Right hindlimb (tissue), 1 donor: ENCODE data around the gene MTMR2.
A peak's percentile ranks its signal among the peaks of the same experiment; 100 is the strongest.

Experiments used
- DNase-seq: peaks from one replicate; pipeline ENCODE4 v3.0.0-alpha.2; 2018

The MTMR2 gene

GRCh38 chr11:95805869-95806268, 118.0 kb downstream of the MTMR2 start:
- DNase-seq = no peak

DNA sequence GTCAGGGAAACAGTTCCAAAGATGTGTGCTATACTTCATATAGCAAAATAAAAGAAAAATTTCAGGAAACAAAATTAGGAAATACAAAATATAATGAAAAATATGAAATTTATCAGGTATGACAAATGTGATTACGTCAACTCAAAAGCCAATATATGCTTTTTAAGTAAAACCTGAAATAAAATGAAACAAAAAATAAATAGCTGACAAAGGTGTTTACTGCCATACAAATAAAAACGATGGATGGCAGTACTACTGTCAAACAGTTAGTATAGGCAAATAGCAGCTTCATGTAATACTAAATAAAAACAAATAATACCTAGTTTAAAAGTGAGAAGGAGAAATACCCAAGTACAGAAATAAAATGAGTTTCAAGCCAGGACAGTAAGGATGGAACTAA, 119.9 kb downstream of the MTMR2 start:
- no peak for DNase-seq

GRCh38 chr11:95802806-95803205, 121.1 kb downstream of the MTMR2 start:
- DNase-seq = no peak

GRCh38 chr11:95800438-95800837, 123.5 kb downstream of the MTMR2 start:
- DNase-seq = no peak

DNA sequence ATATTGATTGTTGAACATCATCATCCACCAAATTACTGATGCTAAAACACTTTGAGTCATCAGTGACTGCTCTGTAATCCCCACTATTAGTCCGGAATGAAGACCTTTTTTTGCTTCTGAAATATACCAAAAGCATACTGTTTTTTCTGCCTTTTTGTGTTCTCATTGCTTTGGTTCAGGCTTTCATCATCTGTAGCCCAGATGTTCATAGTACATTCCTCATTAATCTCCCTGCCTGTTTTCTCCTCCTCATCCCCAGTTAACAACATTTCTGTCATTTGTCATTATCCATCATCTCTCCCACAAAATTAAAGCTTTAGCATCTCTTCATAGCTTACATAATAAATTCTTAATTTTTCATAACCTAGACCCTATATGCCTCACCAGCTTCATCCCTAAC, 124.4 kb downstream of the MTMR2 start:
- no peak for DNase-seq

DNA sequence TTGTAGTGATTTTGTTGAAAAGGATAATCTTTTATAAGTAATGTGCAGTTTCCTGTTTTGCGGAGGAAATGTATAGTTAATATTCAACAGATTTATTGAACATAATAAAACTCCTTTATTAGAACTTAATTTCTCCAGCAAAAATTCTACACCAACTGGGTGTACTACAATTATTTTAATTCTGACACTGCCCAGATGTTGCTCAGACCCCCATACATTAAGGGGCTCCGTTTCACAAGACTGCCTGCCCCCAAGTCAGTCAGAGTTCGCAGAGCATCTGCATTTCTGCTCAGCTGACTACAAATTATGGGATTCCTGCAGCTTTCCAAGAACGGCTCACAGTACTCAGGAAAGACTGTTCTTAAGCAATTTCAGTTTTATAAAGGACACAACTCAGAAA, 127.4 kb downstream of the MTMR2 start:
- DNase-seq = no peak

DNA sequence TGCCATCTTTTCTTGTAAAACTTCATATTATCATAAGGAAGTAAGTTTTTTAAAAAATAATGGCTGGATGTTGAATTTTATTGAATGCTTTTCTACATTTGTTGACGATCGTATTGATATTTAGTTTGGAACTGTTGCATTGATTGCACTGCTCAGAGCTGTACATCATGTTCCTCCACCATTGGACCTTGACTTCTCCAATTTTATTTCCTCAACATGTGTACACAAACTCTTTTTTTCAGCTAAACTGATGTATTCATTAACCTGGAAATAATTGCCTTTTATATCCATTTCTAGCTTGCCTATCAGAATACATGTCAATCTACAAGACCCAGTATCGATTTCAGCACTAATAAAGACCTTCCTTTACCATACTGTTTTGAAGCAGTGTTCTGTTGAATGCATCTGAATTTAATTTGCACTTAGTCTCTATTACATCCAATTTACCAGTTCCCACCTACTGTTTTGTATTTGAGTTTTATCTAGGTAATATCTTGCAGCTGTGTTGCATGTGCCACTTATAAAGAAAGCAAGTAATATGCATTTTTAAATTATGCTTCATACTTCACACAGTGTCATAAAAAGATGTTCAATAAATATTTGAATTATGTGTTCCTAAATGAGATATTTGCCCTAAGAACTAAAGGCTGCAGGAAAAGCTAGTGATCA, 128.1 kb downstream of the MTMR2 start:
- no peak for DNase-seq

GRCh38 chr11:95794086-95794485, 129.8 kb downstream of the MTMR2 start:
- no peak for DNase-seq

DNA sequence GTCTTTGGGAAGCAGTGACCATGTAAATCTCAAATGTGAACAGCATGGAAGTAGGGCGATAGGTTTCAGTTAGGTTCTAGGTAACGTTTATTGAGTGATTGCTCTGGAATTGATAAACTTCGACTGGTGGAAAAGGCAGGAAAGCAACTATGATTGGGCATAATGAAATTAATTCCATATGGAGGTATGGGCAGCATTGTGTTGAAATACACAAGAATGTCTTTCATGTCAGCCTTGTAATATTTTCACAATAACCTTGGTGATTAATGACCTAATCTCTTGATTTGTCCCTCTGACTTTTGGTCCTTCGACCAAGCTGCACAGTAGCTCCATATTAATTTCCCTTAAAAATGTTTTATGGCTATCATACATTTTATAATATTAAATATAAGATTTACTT, 130.8 kb downstream of the MTMR2 start:
- no peak for DNase-seq

GRCh38 chr11:95792700-95793099, 131.2 kb downstream of the MTMR2 start:
- no peak for DNase-seq

GRCh38 chr11:95792200-95792599, 131.7 kb downstream of the MTMR2 start:
- DNase-seq = no peak

- no peak for DNase-seq
Observed at GRCh38 chr11:95791709-95792033, 132.2 kb downstream of the MTMR2 start.

DNA sequence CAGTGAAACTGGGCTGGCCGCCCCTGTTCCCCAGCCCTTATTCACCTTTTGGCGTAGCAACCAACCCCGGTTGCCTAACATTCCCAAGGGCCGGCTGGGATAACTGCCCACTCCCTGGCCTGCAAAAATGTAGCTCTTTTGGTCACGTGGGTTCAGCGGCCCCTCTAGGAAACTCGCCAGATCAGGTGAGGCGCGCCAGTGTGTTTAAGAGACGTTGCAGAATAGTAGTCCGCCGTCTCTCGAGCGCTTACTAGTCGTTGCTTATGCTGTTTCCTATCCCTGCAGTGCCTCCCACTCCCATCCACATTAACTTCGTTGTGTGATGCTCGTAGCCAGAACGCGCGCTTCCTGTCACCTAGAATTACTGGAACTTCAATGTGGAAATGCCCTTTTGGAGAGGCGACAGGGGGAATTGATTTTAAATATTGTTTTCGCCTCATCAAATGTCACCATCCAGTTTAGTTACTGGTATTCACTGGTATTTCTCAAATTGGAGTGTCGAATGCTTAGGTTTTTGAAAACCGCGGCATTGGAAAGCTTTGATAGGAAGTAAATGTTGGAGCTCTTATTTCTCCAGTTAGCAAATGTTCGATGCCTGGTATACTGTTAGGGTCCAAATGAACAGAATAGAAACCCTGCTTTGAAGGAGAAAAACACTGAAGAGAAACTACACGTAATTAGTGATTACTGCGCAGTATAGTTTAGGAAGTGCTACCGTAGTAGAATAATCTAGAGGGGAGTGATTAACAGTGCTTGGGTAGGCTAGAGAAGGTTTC, 132.8 kb downstream of the MTMR2 start:
- peak; percentile 78 for DNase-seq

GRCh38 chr11:95790123-95790932, 133.6 kb downstream of the MTMR2 start, which contains the start of gene CEP57:
CEP57 (plus strand) TSS chr11:95790498; CDS start chr11:95790699, 201 bp downstream.
- peak; percentile 97 for DNase-seq

DNA sequence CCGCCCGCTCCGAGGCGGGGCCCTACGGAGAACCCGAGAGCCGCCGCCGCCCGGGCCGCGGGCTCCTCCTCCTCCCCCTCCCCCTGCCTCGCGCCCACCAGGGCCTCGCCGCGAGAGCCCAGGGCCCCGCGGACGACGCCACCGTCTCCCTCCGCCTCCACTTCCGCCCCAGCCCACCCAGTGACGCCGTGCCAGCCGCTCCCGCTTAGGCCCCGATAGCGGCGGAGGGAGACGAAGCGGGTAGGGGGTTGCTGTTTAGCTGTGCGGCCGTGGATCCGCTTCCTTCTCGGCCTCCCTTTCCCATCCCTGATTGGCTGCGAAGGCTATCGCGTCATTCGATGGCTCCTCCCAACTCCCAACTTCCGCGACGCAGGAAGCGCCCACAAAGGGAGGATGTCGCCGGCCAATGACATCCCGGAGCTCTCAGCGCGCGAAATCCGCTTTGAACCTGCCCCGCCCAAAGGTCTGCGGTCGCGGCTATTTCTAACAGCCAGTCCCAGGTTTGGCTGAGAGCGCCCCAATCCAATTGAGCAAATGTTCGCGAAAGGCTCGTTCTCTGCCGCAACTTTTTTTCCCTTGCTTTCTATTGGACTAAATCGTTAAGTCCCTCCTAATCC, 134.3 kb downstream of the MTMR2 start, which contains the start of gene FAM76B:
TSS of gene FAM76B (minus strand) at position 277 of the 617 bp plus-strand sequence. CDS start 304 bp downstream, outside the sequence.
- DNase-seq = peak; percentile 99

DNA sequence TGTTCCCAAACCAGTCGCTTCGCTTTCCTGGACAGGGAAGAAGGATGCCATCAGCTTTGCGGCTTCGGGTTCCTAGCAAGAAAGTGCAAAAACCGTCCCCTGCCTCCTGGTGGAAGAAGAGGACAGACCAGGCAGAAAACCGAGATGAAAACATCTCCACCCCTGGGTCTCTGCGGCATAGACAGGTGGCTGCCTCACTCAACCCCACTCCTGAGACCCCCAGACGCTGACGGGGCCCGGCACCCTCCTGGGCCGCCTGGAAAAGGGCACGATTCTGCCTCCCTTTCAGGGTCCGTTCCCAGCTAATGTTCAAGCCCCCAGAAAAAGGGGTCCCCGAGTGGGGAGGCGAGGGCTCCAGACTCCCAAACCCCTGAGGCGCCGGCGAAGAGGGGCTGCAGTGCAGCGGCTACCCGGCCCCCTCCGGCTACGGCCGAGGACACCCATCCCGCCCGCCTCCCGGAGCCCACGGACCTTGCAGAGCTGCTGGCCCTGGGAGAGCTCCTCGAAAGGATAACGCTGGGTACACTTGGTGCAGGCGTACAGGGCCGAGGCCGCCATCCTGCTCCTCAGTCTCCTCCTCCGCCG, 134.9 kb downstream of the MTMR2 start:
- DNase-seq = peak; percentile 60
